Large intestine (tissue), 3 donors: ENCODE measurements around the gene CBFA2T2. TPM values are rescaled to one million over a fixed set of nuclear protein-coding genes. Genes with fewer than 3 reads are reported as not detected.

Experiments used
- DNase-seq, 2 donors: peaks; one replicate each; pipeline versions ENCODE4 v3.0.0 to v3.0.0-alpha.2; 2013
- H3K27ac ChIP-seq: one replicate; pipeline ENCODE4 v1.5.1; 2013; ENCODE audit warnings: low read length
- H3K27me3 ChIP-seq: 2 replicates; pipeline ENCODE4 v1.6.1; 2013; ENCODE audit warnings: low read length; ENCODE audit not compliant: control insufficient read depth, insufficient read depth
- H3K36me3 ChIP-seq: 2 replicates; pipeline ENCODE4 v1.6.1; 2013; ENCODE audit warnings: low read length; ENCODE audit not compliant: control insufficient read depth, insufficient read depth
- H3K4me1 ChIP-seq: one replicate; pipeline ENCODE4 v1.6.1; 2013; ENCODE audit warnings: low read length; ENCODE audit not compliant: control insufficient read depth, insufficient read depth
- H3K4me3 ChIP-seq: one replicate; pipeline ENCODE4 v1.5.1; 2013; ENCODE audit warnings: low read length
- H3K9me3 ChIP-seq: one replicate; pipeline ENCODE4 v1.6.1; 2013; ENCODE audit warnings: mild to moderate bottlenecking, low read depth, low read length, moderate library complexity; ENCODE audit not compliant: control insufficient read depth
- WGBS: methylation state at CpG from one replicate; pipeline ENCODE4 v1.1.5; 2013; ENCODE audit warnings: low lambda C conversion rate; ENCODE audit not compliant: insufficient coverage; 5-methylcytosine and 5-hydroxymethylcytosine counted together
- polyA plus RNA-seq: library from polyadenylated mRNA; unstranded; fragments of 120-200 nt; gene quantifications from one replicate; pipeline ENCODE4 v1.2.1, GENCODE V29; 2013

Gene CBFA2T2
- polyA plus RNA-seq, 1 donor: 29.1 TPM

GRCh38 chr20:33679758-33680485 is 190.0 kb downstream of the CBFA2T2 start:
- no peaks in the 10 kb centered on the region for H3K9me3 ChIP-seq
- peaks cover 23% of the 10 kb centered on the region for H3K4me1 ChIP-seq
- WGBS: no CpG with 5 or more reads among the region's 20 CpGs
- no peak overlapping the region for H3K4me3 ChIP-seq
- no peak for DNase-seq
- no peaks in the 10 kb centered on the region for H3K27me3 ChIP-seq
- H3K27ac ChIP-seq: no peak overlapping the region
- peaks cover 3% of the 10 kb centered on the region for H3K36me3 ChIP-seq

DNA sequence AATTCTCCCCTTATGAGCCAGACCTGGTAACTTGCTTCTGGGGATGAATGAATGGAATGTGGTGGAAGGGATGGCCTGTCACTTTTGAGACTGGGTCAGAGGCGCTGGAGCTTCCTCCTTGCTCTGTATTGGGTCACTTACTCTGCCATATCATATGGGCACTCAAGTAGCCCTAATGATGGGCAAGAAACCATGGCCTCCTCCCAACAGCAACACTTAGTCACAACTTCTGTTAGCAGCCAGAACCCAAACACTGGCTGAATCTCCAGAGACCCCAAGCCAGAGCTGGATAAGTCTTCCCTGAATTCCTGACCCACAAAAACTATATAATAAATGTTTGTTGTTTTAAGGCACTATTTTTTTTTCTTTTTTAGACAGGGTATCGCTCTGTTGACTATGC is 190.8 kb downstream of the CBFA2T2 start:
- Histone ChIP-seq H3K36me3 (peaks cover 3% of the 10 kb centered on the region), H3K4me3 (no peak overlapping the region), H3K9me3 (no peaks in the 10 kb centered on the region), H3K4me1 (peaks cover 22% of the 10 kb centered on the region), H3K27me3 (no peaks in the 10 kb centered on the region), H3K27ac (no peak overlapping the region)
- WGBS: no CpG with 5 or more reads among the region's 2 CpGs
- DNase-seq: no peak

- Histone ChIP-seq H3K27me3 (no peaks in the 10 kb centered on the region), H3K4me1 (peaks cover 19% of the 10 kb centered on the region), H3K36me3 (peaks cover 3% of the 10 kb centered on the region), H3K27ac (no peak overlapping the region), H3K9me3 (no peaks in the 10 kb centered on the region), H3K4me3 (no peak overlapping the region)
- DNase-seq: no peak
- no CpG with 5 or more reads among the region's 5 CpGs for WGBS
Observed at GRCh38 chr20:33681288-33681687, 191.4 kb downstream of the CBFA2T2 start.

DNA sequence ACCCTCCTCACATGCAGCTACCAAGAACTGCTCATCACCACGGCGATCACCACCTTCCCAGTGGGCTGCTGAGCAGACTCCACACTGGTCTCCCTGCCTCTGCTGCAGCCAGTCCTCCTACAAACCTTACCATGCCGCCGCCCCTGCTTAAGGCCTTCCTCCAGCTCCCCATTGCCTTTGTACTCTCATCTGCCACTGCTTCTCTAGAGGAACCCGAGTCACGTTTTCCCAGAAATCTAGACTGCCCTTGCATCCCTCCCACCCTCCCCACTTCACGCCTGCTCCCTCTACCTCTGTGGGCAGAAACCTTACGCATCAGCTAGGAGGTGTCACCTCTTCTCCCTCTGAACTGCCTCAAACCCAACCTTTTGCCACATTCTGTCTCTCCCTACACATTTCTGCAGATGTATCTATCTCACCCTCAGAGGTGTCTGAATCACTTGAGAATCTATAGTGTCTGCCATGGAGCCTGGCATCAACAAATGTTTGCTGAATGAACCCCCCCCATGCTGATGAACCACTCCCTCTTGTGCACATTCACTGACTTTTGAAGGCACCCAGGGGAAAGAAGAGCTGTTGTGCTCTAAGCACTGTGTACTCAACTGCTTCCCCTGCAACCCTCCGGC is 191.9 kb downstream of the CBFA2T2 start:
- peaks cover 21% of the 10 kb centered on the region for H3K4me1 ChIP-seq
- no peak overlapping the region for H3K4me3 ChIP-seq
- no peak overlapping the region for H3K27ac ChIP-seq
- peaks cover 3% of the 10 kb centered on the region for H3K36me3 ChIP-seq
- no peaks in the 10 kb centered on the region for H3K9me3 ChIP-seq
- no peak for DNase-seq
- no CpG with 5 or more reads among the region's 9 CpGs for WGBS
- no peaks in the 10 kb centered on the region for H3K27me3 ChIP-seq

DNA sequence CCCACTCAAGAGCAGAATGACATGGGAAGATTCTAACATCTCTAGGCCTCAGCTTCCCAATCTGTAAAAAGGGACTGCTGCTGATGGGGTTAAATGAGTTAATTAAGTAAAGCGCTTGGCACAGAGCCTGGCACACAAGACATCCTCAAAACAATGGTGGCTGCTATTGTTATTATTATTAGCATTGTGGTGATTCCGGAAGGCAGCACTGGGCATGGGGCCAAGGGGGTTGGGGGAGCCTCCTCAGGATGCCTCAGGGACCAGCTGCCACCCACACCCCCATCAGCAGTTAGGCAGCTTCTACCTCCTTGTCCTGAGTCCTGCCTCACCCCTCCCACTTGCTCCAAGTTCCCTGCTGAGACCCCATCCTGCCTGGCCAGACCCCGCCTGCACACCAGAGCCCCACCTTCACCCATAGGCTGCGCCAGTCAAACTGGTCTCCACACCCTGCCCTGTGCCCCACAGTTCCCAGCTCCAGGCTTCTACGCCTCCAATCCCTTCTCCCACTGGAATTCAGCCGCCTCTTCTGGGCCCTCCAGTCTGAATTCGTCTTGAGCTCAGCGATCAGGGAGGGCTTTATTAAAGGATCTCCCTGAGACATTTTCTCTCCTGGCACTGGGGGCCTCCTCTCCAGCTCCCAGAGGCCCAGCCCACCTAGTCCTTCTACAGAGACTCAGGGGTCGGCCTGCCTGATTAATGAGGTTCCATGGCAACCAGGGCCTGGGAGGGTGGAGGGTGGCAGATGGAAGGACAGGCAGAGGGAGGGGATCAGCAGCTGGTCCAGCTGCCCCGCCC is 194.8 kb downstream of the CBFA2T2 start:
- Histone ChIP-seq H3K4me1 (peaks cover 30% of the 10 kb centered on the region), H3K4me3 (peak overlapping the region; percentile 46)

GRCh38 chr20:33685328-33686099 is 195.6 kb downstream of the CBFA2T2 start:
- H3K9me3 ChIP-seq: no peaks in the 10 kb centered on the region
- H3K4me1 ChIP-seq: peaks cover 30% of the 10 kb centered on the region
- H3K27me3 ChIP-seq: no peaks in the 10 kb centered on the region
- peak overlapping the region; percentile 46 for H3K4me3 ChIP-seq
- H3K36me3 ChIP-seq: no peaks in the 10 kb centered on the region
- DNase-seq: peak in 1 of 2 donors; percentile 60
- WGBS: no CpG with 5 or more reads among the region's 53 CpGs
- H3K27ac ChIP-seq: peak overlapping the region; percentile 12

More for the DNA sequence above, 194.8 kb downstream of the CBFA2T2 start:
- H3K27me3 ChIP-seq: no peaks in the 10 kb centered on the region
- peak overlapping the region; percentile 12 for H3K27ac ChIP-seq
- no peaks in the 10 kb centered on the region for H3K36me3 ChIP-seq
- no peaks in the 10 kb centered on the region for H3K9me3 ChIP-seq
- WGBS: 20% methylated on average over 1 of the region's 10 CpGs
- no peak for DNase-seq

- Histone ChIP-seq H3K27me3 (no peaks in the 10 kb centered on the region), H3K4me1 (peaks cover 30% of the 10 kb centered on the region), H3K36me3 (no peaks in the 10 kb centered on the region), H3K4me3 (peak within 1 kb of the TSS; percentile 46), H3K27ac (peak within 1 kb of the TSS; percentile 12), H3K9me3 (no peaks in the 10 kb centered on the region)
- peak; percentile 88 to 96 for DNase-seq
- WGBS: no CpG with 5 or more reads among the region's 101 CpGs
Observed at GRCh38 chr20:33686100-33686983, 196.4 kb downstream of the CBFA2T2 start, which contains the start of gene E2F1. TSS of gene E2F1 (minus strand) at chr20:33686385. CDS start at chr20:33686264, 121 bp downstream.

DNA sequence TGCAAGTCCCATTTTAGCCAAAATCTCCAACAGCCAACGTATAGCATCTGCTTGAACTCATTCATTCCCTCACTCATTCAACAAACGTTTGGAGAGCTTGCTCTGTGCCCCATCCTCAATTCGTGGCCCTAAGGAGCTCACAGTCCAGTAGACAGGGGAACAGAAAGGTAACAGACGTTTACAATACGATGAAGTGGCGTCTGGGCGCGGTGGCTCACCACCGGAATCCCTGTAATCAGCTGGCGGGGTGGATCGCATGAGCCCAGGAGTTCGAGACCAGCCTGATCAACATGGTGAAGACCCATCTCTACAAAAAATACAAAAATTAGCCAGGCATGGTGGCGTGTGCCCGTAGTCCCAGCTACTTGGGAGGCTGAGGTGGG is 197.1 kb downstream of the CBFA2T2 start:
- H3K4me1 ChIP-seq: peaks cover 30% of the 10 kb centered on the region
- no peak for DNase-seq
- H3K9me3 ChIP-seq: no peaks in the 10 kb centered on the region
- no peaks in the 10 kb centered on the region for H3K36me3 ChIP-seq
- H3K27me3 ChIP-seq: no peaks in the 10 kb centered on the region
- WGBS: no CpG with 5 or more reads among the region's 14 CpGs
- H3K4me3 ChIP-seq: no peak overlapping the region
- H3K27ac ChIP-seq: no peak overlapping the region

- WGBS: no CpG with 5 or more reads among the region's 8 CpGs
- H3K4me1 ChIP-seq: peaks cover 30% of the 10 kb centered on the region
- no peak overlapping the region for H3K4me3 ChIP-seq
- DNase-seq: no peak
- H3K36me3 ChIP-seq: no peaks in the 10 kb centered on the region
- no peaks in the 10 kb centered on the region for H3K27me3 ChIP-seq
- H3K27ac ChIP-seq: no peak overlapping the region
- no peaks in the 10 kb centered on the region for H3K9me3 ChIP-seq
Observed at GRCh38 chr20:33687370-33687915, 197.5 kb downstream of the CBFA2T2 start.
